Medulla oblongata (tissue), 1 donor: ENCODE results near the gene KCNQ1.

Source experiments
- DNase-seq: peaks from one replicate; pipeline ENCODE4 v3.0.0-alpha.2; 2015; ENCODE audit errors: extremely low spot score

KCNQ1 gene

GRCh38 chr11:2425506-2425905 is 19.3 kb upstream of the KCNQ1 start:
- no peak for DNase-seq

DNA sequence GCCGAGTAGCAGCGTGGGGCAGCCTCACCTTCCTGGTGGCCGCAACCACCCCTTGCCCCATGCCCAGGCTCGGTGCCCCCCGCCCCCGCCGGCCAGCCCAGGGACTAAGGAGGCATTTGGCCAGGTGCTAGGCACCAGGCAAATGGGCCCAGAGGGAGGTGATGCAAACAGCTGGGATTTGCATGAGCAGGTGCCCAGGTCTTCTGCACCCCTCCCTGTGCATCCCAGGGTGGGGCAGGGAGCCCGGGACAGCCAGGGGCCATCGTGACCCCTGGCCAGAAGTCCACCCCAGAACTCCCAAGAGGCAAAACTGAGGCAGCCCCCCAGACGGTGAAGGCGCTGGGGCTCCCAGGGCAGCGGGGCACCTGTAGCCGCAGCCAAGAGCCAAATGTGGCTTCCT is 18.6 kb upstream of the KCNQ1 start:
- no peak for DNase-seq

DNA sequence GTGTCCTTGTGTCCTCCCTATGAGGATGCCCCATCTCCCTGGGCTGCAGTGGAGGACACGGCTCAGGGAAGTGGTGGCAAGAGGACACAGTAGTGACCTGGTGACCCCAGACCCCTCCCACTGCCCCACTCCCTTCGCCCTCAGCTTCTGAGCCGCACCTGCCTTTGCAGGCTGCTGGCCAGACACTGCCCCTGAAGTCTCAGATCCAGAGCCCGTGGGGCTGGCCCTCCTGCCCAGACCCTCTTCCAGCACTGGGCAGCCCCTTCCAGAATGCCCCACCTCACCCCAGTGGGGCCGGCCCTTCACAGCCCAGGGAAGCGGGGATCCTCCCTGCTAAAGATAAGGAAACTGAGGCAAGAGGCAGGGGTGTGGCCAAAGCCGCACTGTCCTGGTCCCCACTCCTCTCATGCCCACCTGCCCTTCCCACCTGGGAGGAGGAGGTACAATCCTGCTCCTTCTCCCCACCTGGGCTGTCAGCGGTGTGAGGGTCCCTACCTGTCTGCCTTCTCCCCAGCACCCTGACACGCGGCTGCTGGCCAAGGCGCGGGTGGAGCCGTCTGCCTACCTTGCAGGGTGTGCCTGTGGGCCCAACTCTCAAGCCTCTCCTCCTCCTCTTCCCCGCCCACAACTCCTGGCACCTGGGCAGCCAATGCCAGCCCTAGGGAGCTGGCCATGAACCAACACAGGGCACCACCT is 17.8 kb upstream of the KCNQ1 start:
- no peak for DNase-seq

GRCh38 chr11:2427721-2428321 is 17.0 kb upstream of the KCNQ1 start:
- DNase-seq, result no peak

- DNase-seq, result peak; percentile 77
These were observed 16.4 kb upstream of the KCNQ1 start for GRCh38 chr11:2428322-2428795.

GRCh38 chr11:2431395-2431794 is 13.4 kb upstream of the KCNQ1 start:
- no peak for DNase-seq

GRCh38 chr11:2432171-2432621 is 12.6 kb upstream of the KCNQ1 start:
- DNase-seq, result no peak

DNA sequence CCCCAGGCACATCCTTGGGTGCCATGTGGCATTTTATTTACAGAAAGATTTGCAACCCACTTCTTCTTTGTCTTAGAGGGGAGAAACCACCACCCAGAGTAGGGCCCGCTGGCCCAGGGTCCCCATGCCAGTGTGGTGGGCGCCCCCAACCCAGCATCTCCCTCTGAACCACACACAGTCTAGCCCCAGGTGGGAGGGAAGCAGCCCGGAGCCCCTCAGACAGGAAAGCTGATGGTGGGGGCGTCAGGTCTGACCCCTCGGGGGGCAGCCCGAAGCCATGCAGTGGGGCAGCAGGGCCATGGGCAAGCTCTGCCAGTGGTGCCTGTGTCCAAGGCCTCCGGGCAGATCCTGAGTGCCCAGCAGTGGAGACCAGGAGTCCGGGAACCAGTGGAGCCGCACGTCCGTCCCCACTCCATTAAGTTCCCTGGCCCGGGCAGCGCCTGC is 12.2 kb upstream of the KCNQ1 start:
- DNase-seq, result no peak

DNA sequence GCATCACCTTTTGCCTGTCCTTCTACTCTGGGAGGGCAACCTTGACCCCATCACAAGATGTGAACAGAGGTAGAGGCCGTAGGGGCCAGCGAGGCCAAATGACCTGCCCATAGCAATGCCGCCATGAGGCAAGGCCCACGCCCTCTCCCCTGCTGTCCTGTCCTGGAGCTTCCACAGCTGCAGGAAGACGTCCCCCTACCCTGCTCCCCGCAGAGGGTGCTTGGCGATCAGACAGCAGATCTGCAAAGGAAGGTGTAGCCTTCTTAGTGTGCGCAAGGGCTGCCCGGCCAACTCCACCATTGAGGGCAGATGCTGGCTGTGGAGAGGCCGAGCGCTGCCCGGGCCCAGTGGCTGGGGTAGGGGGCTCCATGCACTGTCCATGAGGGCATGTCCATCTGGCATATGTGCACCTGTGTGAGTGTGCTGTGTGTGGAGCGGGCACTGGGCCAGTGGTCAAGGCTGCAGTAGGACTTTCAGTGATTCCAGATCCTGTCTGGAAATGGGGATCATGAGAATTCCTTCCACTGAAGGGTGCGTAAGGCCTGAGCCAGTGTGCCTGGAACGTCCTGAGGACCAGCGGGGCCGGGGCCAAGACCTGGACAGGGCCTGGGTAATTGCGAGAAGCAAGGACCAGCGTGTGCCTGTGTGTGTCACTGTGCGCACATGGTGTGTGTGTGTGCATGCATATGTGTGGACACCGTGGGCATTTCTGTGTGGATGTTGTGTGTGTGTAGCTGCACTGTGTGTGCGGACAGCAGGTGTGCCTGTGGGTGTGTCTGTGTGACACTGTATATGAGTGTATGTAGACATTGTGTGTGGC is 11.5 kb upstream of the KCNQ1 start:
- DNase-seq, result no peak

- no peak for DNase-seq
These were observed 10.8 kb upstream of the KCNQ1 start for GRCh38 chr11:2434008-2434407.

GRCh38 chr11:2434506-2435255 is 10.1 kb upstream of the KCNQ1 start:
- no peak for DNase-seq

- no peak for DNase-seq
These were observed 9.4 kb upstream of the KCNQ1 start for GRCh38 chr11:2435288-2436012.

DNA sequence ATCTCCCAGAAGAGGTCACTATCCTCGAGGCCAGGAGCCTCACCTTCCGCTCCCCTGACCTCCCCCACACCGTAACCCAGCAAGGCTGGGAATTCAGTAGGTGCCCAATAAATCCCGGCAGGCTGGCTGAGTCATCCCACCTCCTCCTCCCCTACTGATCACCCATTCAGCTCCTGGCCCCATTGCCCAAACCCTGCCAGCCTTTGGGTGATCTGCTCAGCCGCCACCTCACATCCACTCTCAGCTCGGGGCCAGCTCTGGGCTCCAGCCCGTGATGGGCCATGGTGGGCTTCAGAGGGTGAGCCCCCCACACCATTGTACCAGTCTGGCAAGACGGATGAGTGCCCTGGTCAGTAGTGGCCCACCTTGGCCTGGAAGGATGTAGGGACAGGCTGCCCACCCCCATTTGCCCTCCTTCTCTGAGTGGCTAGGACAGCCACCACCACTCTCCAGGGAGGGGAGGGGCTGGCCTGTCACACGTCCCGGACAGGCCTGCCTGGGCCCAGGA is 8.7 kb upstream of the KCNQ1 start:
- no peak for DNase-seq

- DNase-seq, result no peak
These were observed 8.2 kb upstream of the KCNQ1 start for GRCh38 chr11:2436521-2437031.

DNA sequence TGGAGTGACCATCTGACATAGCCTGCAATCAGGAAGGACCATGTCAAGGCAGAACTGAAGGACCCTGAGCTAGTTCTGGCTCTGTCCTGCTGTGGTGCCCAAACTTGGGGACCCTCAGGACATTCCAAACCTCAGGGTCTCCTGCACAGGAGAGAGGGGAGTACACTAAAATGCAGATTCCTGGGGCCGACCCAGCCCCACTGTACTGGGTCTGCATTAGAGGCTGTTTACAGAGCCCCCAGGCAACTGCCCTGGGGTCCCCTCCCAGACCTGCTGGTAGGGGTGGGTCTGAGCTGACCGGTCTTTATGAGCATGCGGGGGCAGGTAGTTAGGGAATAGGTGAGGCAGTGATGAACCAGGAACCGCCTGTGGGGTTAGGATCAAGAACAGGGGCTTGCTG is 7.3 kb upstream of the KCNQ1 start:
- no peak for DNase-seq

GRCh38 chr11:2439820-2440219 is 5.0 kb upstream of the KCNQ1 start:
- no peak for DNase-seq

DNA sequence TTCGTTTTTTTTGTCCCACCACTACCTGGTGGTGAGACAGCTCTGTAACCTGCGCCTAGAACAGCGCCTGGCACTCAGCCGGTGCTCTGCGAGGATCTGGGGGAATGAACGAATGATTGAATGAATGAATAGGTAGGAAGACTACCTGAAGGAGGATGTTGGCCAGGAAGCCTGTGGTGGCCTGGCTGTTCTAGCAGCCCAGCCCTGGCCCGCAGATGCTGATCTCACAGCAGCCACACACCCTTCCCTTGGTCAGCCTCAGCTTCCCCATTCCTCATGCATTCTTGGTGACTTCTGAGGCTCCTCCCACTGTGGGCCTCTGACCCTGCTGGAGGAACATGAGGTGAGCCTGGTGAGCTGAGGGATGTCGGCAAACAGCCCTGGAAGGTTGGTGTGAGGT is 4.2 kb upstream of the KCNQ1 start:
- no peak for DNase-seq

DNA sequence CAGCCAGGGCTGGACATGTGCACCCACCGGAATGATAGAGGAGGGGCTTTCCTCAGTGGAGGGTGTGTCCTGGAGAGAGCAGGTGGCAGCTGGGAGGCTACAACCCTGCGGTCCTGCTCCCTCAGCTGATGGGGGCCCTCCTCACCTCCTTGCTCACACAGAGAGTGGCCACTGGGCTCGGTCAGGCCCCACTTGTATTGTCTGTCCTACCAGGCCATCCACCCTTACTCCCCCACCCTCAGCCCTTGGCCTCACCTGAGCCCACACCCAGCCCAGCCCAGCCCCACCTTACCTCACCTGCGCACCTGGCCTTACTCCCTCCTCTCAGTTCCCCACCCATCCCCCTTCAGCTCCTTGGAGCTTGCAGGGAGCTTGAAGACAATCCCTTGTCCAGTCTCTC is 3.6 kb upstream of the KCNQ1 start:
- no peak for DNase-seq

- DNase-seq, result no peak
These were observed 2.2 kb upstream of the KCNQ1 start for GRCh38 chr11:2442589-2442988.

GRCh38 chr11:2443406-2443805 is 1.4 kb upstream of the KCNQ1 start:
- DNase-seq, result no peak
